Measurements from ENCODE around the gene PEA15. TPM values are rescaled to one million over a fixed set of nuclear protein-coding genes. Genes with fewer than 3 reads are reported as not detected.

The PEA15 gene
- total and polyA plus RNA-seq, 10 of the 15 experiments (the other 5 are each of a cell fraction or from before 2014, with no cell fraction given): 15.1 to 269 (median 65.6) TPM

- TF ChIP-seq CUX1 (IDR thresholded peaks at IDR 0.05; ENCODE audit: insufficient replicate concordance, low read depth, low read length): no peak
- peak; percentile 61; the same call in 1 of the 2 replicates for TF ChIP-seq SMARCA5 (IDR thresholded peaks at IDR 0.05)
- peak; percentile 98 for TF ChIP-seq YY1 (IDR thresholded peaks at IDR 0.05; ENCODE audit: low read depth, low read length)
- TF ChIP-seq FOXM1 (IDR thresholded peaks at IDR 0.05; ENCODE audit: low read depth, low read length): no peak
- TF ChIP-seq MTA2 (IDR thresholded peaks at IDR 0.05; ENCODE audit: low read depth): no peak
- TF ChIP-seq JUNB (IDR thresholded peaks at IDR 0.05): no peak
- peak; percentile 98 for TF ChIP-seq POLR2A (IDR thresholded peaks at IDR 0.05; ENCODE audit: low read depth, low read length)
- TF ChIP-seq MYB (IDR thresholded peaks at IDR 0.05; ENCODE audit: borderline replicate concordance, low read depth, low read length): 0 out of 2 replicates have a peak, but pooled peaks have one; percentile 15
- TF ChIP-seq BRCA1 (IDR thresholded peaks at IDR 0.05; ENCODE audit: low read depth, low read length): 0 out of 2 replicates have a peak, but pooled peaks have one; percentile 15
- TF ChIP-seq RELA (IDR thresholded peaks at IDR 0.05; ENCODE audit: borderline replicate concordance, partially characterized antibody): no peak
- TF ChIP-seq CBX3 (IDR thresholded peaks at IDR 0.05; ENCODE audit: borderline replicate concordance, low read depth): no peak
- TF ChIP-seq CREM (IDR thresholded peaks at IDR 0.05; ENCODE audit: low read depth): 0 out of 2 replicates have a peak, but pooled peaks have one; percentile 48
- TF ChIP-seq PAX8 (IDR thresholded peaks at IDR 0.05): no peak
- no peak for TF ChIP-seq CBX5 (IDR thresholded peaks at IDR 0.05; ENCODE audit: low read depth)
- TF ChIP-seq BCL3 (IDR thresholded peaks at IDR 0.05; ENCODE audit: borderline replicate concordance, insufficient read depth, low read depth, low read length, poor library complexity, severe bottlenecking): peak; percentile 44
- TF ChIP-seq USF1 (IDR thresholded peaks at IDR 0.05; ENCODE audit: borderline replicate concordance, extremely low read length, insufficient read depth, low read depth, low read length): no peak
- TF ChIP-seq TCF12 (IDR thresholded peaks at IDR 0.05; ENCODE audit: low read depth, low read length): no peak
- TF ChIP-seq ZBTB11 (CRISPR knock-in tag; IDR thresholded peaks at IDR 0.05): no peak
- no peak for TF ChIP-seq SUZ12 (IDR thresholded peaks at IDR 0.05; ENCODE audit: unreplicated experiment)
Measured at GRCh38 chr1:160261893-160262794, 57.0 kb downstream of the PEA15 start, which contains the start of gene DCAF8 (continued).

All from GM12878 (cell line).